22Rv1 (cell line): Measurements from ENCODE around the gene PIP5K1A.

Experiments used
- ZFX ChIP-seq: fragments of 450-650 bp; IDR thresholded peaks from 2 replicates; pipeline ENCODE4 v1.6.1; 2017; ENCODE audit warnings: antibody characterized with exemption, borderline replicate concordance
- TF ChIP-seq, protein P1 (sequence below): fragments of 450-650 bp; IDR thresholded peaks from 2 replicates; pipeline ENCODE4 v1.5.1; 2017; ENCODE audit warnings: mild to moderate bottlenecking

DNA sequence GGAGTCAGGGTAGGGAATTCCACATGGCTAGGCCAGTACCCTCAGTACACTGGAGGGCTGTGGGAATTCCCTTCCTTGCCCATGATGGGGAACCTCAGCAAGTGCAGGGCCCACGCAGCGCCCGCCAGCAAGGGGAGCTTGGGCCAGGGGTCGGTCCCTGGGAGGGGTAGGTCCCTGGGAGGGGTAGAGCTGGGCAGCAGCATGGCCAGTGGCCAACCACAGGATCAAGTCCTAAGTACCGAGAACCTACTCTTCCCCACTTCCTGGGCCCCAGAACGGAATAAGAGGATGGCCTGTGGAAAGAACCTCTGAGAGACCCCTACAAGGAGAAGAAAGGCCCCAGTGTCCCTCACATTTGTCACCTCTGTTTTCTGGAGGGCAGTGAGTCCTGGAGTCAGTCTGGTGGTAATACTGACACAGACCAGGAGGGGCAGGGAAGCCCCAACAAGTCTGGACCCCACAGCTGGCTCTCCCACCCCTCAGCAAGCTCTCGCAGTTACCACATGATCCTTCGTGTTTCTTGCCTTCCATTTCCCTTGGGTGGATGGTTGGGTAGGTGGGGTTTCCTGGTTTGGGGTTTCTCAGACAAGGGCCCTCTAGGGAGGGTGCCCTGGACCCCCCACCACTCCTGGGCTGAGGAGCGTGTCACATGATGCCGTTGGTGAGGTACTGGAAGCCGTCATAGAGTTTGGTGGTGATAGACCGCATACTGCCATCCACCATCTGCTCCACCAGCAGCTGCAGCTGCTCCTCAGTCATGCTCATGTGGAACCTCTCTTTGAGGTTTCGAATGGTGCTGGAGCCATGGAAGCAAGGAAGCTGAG lies 94.1 kb downstream of the PIP5K1A start:
- TF ChIP-seq, protein P1, sequence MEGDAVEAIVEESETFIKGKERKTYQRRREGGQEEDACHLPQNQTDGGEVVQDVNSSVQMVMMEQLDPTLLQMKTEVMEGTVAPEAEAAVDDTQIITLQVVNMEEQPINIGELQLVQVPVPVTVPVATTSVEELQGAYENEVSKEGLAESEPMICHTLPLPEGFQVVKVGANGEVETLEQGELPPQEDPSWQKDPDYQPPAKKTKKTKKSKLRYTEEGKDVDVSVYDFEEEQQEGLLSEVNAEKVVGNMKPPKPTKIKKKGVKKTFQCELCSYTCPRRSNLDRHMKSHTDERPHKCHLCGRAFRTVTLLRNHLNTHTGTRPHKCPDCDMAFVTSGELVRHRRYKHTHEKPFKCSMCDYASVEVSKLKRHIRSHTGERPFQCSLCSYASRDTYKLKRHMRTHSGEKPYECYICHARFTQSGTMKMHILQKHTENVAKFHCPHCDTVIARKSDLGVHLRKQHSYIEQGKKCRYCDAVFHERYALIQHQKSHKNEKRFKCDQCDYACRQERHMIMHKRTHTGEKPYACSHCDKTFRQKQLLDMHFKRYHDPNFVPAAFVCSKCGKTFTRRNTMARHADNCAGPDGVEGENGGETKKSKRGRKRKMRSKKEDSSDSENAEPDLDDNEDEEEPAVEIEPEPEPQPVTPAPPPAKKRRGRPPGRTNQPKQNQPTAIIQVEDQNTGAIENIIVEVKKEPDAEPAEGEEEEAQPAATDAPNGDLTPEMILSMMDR = no peak
- TF ChIP-seq ZFX = no peak
